DOHH2 (cell line): ENCODE data around the gene FAM107B.

Experiments
- CTCF ChIP-seq: fragments of 200-600 bp; sonication (generic); IDR thresholded peaks from one replicate; pipeline ENCODE4 v1.5.1; 2014; ENCODE audit warnings: antibody characterized with exemption, mild to moderate bottlenecking, low read depth, low read length; ENCODE audit not compliant: poor library complexity, severe bottlenecking
- EZH2phosphoT487 ChIP-seq: fragments of 200-600 bp; sonication (generic); IDR thresholded peaks from 2 replicates; pipeline ENCODE4 v1.6.1; 2017; ENCODE audit warnings: borderline replicate concordance, mild to moderate bottlenecking, antibody characterized with exemption, low read length, moderate library complexity, mixed read lengths

GRCh38 chr10:14727465-14727864 lies 47.2 kb downstream of the FAM107B start:
- TF ChIP-seq CTCF (no peak), EZH2phosphoT487 (no peak)
